ENCODE results near the gene ESYT3.
"Not testable (repeated sequence)": the region's sequence is repeated elsewhere in the genome, so short reads cannot be mapped to it uniquely, and the experiment has no call there.

Gene ESYT3

DNA sequence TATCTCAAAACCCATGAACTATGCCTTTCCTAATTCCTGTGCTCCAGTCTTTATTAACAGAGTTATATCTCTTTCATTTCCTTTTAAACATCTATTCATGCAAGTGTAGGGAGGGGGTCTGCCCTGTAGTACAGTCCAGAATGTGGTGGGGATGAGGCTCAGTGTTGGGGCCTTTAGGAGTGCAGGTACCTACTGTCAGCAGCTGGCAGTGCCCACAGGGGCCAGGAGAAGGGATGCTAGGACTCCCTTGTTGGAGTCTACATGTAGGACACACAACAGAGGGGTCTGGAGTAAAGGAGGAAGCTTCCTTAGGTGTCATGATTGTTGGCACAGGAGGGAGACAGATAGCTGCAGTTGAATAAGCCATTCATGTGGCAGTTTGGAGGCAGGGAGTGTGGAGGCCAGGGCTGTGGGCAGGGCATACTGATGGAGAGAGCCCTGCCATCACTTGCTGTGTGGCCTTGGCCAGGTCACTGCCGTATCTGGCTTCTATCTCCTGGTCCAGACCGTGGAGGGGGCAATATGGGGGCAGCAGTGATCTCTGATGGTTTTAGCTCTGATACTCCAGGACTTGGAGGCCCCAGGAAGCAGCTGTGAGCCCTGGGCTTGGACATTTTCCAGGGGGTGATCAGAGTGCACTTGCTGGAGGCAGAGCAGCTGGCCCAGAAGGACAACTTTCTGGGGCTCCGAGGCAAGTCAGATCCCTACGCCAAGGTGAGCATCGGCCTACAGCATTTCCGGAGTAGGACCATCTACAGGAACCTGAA is 29.5 kb downstream of the ESYT3 start:
- DNase-seq, result no peak

DNA sequence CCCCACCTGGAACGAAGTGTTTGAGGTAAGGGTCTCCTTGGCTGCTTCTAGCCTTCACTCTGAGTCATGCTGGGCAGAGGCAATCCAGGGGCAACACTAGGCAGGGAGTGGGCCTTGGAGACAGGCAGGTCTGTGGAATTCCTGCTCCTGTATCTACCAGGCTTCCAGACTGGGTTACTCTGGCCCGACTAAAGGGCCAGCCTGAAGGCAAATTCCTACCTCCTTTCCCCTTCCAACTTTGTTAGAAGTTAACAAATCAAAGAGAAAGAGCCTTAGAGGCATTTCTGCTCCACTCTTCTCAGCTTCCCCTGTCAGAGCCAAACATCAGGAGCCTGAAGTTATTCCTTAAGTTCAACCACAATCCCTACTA is 30.1 kb downstream of the ESYT3 start:
- no peak for DNase-seq

DNA sequence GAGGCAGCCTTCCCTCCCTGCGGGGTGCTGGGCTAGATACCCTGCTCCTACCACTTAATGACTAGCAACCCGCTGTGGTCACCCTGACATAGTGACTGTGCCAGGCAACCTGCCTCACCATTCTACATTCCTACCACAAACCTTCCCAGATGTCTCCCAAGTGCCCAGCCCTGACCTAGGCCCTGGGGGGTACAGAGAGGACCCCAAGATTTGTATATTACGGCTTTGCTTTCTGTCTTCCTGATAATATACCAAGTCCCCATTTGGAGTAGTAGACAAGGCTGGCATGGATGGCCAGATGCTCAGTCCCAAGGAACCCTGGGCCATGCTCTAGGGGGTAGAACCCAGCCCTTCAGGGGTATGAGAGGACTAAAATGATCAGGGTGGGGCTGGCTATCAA is 31.0 kb downstream of the ESYT3 start:
- DNase-seq, result no peak

DNA sequence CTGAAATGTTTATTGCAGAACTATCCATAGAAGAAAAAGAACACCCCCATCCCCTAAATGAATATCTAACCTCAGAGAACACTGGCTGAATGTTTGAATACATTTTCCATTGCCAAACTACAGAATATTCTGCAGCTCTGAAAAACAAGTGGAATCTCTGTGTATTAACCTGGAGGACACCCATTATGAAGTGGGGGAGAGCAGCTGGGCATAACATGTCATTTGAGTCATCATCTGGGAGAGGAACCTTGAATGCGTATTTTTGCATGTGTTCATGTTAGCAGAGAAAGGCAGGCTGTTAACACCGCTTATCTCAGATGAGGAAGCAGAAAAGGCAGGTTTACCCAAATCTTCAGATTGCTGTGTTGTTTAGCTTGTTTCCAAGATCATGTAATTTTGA is 31.5 kb downstream of the ESYT3 start:
- DNase-seq, result no peak

DNA sequence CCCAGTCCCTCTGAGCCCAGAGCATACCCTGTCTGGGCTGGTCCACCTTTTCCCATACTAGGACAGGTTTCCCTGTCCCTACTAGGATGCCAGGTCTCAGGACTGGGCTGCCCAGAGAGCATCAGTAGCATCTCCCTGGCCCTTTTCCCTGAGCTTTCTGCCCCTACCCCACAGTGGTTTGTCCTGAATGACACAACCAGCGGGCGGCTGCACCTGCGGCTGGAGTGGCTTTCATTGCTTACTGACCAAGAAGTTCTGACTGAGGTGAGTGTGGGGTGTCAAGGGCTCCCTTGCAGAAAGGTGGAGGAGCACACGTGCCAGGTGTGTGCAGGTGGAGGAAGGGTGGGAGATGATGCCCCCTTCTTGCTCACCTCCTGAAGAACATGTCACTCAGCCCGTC is 33.5 kb downstream of the ESYT3 start:
- no peak for DNase-seq

DNA sequence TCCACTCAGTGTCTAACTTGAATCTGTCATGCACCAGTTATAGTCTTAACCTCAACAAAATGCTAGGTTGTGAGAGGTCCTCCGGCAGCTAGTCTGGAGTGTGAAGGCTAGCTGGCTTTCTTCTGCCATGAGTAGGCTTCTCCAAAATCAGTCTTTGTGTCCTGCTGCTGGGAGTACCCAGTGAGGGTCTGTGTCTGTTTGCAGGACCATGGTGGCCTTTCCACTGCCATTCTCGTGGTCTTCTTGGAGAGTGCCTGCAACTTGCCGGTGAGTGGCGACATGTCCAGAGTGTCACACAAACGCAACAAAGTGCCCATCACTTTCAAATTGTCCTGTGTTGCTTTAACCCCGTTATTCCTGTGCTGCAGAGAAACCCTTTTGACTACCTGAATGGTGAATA is 34.0 kb downstream of the ESYT3 start:
- DNase-seq, result no peak

DNA sequence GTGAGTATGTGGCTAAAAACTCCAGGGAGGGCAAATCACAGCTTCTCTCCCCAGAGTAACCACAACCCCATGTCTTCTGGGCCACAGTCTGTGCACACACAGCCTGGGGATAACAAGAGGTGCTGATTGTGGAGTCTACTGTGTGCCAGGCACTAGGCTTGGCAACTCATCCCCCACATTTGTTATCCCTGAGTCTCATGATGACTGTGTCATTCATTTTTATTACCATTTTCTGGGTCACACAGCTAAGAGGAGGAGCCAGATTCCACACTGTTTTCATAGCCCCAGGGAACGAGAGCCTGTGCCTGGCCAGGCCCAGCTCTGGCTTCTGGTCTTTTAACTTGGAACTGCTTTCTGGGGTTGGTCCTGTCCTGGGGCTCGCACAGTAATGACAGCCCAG is 34.5 kb downstream of the ESYT3 start:
- no peak for DNase-seq

DNA sequence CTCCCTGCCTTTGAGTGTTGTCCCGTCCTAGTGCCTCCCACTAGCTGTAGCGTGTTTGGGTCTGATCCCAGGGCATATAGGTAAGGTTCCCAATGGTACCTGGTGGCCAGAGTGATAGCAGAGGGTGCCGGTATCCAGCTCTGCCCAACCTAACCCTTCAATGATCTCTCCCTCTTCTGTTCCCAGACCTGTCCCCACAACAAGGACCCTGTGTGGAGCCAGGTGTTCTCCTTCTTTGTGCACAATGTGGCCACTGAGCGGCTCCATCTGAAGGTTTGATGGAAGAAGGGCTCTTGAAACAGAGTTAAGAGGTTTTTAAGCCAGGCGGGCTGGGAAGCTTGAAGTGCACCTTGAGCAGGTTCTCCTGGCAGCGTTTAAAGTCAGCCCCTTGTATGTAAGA is 35.5 kb downstream of the ESYT3 start:
- no peak for DNase-seq

DNA sequence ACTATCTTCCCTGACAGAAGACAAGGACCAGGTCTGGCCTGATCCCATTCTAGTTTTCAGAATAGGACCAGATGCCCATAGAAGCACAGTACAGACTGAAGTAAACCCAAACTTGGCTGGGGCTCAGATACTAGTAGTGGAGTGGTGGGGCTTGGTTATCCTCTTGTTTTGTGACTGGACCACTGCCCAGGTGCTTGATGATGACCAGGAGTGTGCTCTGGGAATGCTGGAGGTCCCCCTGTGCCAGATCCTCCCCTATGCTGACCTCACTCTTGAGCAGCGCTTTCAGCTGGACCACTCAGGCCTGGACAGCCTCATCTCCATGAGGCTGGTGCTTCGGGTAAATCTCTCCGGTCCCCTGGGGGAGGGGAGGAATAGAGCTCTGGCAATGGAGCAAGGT is 36.3 kb downstream of the ESYT3 start:
- no peak for DNase-seq

DNA sequence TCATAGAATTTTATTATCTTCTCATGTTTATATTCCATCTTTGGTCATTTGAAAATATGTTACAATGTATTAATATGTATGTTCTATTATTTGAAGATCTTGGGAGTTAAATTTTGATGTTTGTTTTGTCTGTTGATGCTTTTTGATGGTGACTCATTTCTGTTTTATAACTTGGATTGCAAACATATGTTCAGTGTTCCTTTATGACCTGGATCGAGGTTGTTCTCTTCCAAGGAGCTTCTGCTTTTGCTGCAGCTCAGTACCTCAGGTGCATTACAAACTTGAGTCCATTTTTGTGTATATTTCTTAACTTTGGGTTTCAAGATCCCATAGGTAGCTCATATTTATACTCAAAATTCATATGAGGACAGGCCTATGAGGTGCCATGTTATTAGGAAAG is 37.1 kb downstream of the ESYT3 start:
- no peak for DNase-seq

DNA sequence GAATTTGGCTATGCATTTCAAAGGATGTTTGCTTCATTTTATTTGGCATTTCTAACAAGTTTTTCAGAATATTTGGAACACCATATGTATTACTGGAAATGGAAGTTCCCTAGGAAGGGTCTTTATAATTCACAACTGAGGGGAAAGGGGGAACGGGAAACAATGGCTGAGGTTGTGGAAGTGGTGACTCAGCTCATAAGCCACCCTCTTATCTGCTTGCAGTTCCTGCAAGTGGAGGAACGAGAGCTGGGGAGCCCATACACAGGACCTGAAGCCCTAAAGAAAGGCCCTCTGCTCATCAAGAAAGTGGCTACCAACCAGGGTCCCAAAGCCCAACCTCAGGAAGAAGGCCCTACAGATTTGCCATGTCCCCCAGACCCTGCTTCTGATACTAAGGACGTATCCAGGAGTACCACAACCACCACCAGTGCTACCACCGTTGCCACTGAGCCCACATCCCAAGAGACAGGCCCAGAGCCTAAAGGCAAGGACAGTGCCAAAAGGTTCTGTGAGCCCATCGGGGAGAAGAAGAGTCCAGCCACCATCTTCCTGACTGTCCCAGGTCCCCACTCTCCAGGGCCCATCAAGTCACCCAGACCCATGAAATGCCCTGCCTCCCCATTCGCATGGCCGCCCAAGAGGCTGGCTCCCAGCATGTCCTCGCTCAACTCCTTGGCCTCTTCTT is 37.9 kb downstream of the ESYT3 start:
- no peak for DNase-seq

DNA sequence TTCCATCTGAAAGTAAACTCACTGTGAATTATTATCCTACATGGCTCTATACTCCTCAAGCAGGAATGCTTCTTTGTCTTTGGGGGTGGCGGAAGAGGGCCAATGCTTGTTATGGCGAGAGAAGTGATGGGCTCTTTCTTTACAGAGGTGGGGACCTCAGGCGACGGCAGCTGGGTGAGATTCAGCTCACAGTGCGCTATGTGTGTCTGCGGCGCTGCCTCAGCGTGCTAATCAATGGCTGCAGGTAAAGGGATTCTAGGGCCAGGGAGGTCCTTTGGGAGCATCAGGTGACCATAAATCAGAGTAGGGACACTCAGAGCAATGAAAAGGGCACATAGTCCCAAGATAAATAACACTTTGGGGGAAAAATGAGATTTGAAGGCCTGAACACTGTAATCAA is 39.0 kb downstream of the ESYT3 start:
- DNase-seq, result no peak

DNA sequence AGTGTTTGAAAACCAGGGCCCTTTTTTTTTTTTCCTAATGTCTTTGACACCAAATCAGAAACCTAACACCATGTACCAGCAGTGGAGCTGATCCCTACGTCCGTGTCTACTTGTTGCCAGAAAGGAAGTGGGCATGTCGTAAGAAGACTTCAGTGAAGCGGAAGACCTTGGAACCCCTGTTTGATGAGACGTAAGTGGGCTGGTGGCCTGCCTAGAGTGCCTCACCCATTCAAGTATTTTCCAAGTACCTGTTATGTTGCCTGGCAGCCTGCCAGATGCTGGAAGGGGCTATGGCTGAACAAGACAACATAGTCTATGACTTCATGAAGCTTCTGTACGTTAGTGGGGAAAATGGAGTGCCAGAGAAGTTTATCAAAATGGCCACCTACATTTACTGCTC is 39.7 kb downstream of the ESYT3 start:
- DNase-seq, result no peak

DNA sequence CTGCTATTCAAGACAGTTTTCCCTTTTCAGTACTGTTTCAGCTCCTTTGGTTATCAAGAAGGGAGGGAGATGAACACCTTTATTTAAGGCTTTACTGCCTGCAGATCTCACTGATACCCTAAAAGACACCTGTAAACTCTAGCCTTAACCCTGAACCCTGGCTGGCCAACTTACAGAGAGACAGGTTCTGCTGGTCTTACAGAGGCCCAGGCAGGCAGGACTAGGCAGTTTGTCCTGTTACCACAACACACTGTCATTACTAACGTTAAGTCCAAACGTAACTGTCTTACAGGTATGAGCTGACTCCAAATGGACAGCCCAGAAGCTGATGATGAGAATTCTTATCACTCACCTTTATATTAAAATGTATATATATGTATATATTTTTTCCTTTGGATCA is 42.1 kb downstream of the ESYT3 start:
- DNase-seq, result no peak

DNA sequence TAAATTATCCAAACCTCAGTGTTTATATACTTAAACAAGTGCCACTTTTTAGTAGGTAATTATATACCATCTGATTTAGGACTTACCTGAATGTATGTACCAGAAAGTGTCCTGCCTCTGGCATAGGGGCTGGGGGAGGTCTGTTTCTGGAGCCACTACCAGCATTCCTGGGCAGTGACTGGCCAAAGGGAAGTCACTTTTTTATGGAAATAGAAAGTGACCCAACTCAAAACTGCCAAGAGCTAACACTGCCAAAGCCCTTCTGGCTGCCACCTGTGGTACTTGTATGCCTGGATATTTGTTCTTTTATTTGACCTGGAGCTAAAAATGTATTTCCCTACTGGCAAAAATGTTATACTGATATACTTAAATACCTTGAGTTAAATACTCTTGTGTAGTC is 42.7 kb downstream of the ESYT3 start:
- DNase-seq, result no peak

DNA sequence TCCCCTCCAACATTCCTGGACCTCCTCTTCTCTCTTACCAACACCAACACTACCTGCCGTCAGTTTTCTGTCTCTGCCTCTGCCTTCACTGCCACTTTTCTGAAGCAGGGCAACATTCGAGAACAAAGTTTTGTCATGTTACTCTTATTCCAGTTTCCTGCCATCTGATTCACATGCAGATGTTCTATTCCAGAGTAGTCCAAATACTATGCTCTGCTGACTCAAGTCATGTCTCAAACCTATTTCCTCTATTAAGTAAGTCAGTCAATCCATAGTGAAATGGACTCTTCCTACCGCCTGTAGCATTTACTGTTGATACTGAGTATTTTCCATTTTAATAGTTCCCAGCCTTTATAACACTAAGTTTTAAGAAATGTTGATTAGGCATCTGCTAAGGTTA is 43.4 kb downstream of the ESYT3 start:
- no peak for DNase-seq

DNA sequence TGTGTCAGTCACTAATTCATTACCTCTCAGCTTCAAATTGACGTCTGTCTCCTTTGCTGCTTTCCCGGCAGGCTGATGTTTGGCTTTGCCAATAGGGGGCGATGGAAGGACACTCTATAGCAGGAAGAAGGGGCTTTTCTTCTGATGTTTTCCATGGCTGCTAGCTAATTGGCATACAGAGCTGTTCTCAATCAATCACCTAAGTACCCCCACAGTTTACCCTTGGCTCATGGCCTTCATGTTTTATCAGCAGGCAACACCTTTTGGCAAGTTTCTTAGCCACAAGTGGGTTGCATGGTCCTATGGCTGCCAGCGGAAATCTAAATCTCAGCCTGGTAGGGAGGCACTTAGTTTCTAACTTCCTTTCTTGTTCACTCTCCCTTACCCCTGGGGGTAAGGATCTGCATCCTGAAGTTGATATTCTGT is 45.0 kb downstream of the ESYT3 start:
- no peak for DNase-seq

DNA sequence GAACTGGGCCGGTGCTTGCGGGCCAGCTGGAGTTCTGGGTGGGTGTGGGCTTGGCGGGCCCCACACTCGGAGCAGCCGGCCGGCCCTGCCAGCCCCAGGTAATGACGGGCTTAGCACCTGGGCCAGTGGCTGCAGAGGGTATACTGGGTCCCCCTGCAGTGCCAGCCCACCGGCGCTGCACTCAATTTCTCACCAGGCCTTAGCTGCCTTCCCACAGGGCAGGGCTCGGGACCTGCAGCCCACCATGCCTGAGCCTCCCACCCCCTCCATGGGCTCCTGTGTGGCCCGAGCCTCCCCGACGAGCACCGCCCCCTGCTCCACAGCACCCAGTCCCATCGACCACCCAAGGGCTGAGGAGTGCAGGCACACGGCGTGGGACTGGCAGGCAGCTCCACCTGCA is 50.3 kb downstream of the ESYT3 start:
- DNase-seq, result not testable (repeated sequence)

DNA sequence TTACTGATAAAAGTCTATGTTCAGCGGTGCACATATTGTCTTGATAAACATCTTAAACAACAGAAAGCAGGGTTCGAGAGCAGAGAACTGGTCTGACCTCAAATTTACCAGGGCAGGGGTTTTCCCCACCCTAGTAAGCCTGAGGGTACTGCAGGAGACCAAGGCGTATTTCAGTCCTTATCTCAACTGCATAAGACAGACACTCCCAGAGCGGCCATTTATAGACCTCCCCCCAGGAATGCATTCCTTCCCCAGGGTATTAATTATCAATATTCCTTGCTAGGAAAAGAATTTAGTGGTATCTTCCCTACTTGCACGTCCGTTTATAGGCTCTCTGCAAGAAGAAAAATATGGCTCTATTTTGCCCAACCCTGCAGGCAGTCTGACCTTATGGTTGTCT is 52.2 kb downstream of the ESYT3 start:
- not testable (repeated sequence) for DNase-seq

DNA sequence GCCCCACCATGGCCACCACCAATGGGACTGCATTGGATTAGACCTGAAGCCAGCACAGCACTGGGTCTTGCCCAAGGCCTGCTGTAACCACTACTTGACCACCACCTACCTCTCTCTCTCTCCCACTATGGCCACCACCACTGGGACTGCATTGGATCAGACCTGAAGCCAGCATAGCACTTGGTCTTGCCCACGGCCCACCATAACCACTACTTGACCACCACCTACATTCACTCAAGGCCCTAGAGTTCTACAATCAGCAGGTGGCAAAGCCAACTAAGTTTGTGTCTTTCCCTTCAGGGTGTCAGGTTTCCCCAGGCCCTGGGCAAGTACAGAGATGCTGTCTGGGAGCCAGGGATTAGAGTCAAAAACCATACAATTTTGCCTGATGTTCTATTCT is 57.6 kb downstream of the ESYT3 start:
- DNase-seq, result no peak

DNA sequence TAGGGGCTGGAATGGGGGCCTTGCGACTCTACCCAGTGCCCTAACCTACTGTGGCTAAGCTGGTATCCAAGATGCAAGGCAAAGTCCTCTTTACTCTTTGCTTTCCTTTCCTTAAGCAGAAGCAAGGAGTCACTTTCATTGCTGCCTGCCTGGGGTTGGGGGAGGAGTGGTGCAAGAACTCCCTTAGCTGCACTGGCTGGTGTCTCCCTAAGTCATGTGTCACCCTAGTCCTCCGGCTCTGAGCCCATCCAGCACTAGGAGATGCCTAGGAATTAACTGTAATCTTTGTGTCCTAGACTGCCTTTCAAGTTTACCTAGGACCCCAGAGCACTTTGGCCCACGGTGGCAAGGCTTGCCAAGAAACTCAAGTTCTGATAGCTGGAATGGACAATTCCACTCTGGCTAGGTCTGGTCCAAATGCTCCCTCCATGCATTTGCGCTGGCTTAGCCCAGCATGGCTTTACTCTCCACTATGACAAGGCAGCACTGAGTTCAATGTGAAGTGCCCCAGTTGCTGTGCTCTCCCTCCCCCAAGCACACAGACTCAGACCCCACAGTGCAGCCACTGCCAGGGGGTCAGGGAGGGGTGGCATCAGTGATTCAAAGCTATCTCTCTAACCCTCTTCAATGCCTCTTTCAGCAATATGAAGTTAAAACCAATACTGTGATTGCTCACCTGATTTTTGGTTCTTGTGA is 58.7 kb downstream of the ESYT3 start:
- DNase-seq, result no peak

DNA sequence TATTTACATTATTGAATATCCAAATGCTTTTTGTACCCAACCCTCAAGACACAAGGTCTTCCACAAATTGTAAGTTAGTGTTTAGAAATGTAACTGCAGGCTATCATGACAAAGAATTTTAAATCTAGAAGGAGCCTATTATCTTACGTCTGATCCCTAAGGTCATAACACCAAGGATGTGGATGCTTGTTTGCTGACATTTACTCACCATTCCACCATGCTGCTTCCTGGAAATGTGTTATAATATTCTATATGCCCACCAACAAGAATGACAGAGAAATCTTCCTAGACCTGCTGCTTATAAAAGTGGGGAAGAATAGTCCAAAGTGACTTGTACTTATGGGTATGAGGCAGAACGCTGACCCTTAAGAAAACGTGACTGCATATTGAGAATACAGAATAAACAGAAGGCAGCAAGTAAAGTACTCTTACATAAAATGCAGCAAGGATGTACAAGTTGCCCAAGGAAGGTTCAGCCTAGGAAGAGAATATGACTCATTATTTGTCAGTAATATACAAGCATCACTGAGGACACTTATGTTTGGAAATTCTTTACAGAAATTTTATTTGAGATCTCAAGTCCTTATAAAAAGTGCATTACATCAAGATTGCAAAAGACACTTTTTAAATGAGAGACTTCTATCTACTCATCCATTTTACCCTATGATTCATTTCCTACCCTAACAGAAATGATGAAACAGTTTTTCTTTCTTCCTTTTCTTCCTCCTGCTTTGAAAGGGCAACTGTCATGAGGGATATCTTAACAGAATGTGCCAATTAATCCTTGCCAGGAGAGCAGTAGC is 59.6 kb downstream of the ESYT3 start:
- DNase-seq, result no peak

DNA sequence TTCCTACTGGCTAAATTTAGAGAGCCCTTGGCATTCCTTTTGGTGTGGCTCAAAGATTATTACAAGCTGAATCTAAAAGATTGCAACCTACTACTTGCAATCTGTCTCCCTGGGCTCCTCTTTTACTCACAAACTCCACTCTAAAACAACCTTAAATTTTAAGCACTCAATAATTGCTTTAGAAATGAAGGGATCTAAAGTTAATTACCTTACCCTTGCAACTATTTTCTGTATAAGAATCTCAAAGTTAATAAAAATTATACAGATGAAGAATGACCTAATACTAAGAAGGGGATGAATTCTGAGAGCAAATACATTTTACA is 60.2 kb downstream of the ESYT3 start:
- DNase-seq, result no peak

DNA sequence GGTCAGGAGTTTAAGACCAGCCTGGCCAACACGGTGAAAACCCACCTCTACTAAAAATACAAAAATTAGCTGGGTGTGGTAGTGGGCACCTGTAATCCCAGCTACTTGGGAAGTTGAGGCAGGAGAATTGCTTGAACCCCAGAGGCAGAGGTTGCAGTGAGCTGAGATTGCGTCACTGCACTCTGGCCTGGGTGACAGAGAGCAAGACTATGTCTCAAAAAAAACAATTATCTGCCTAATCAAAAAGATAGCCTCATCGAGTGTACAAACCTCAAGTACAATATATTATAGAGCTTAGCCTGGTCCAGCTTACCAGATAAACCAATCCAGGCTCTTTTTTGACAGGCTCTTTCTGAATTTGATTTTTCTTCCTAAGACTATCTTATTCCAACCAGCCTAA is 61.2 kb downstream of the ESYT3 start:
- DNase-seq, result not testable (repeated sequence)

Measured in effector CD8-positive, alpha-beta T cell (primary cell).